ENCODE data around the gene YES1.

The YES1 gene

GRCh38 chr18:811892-812375 is at the start of gene YES1:
Gene YES1 (minus strand): TSS chr18:812242. CDS start chr18:756827, 55,415 bp downstream.
- no peaks in the 10 kb centered on the region for H3K27me3 ChIP-seq (ENCODE audit: insufficient read depth, low read length)
- H3K36me3 ChIP-seq (ENCODE audit: insufficient read depth, low read length): no peaks in the 10 kb centered on the region
- no peak within 1 kb of the TSS for H3K27ac ChIP-seq (ENCODE audit: low read depth, low read length, poor library complexity, severe bottlenecking)
- peak within 1 kb of the TSS; percentile 76 for H3K4me2 ChIP-seq (ENCODE audit: low read length)
- no peaks in the 10 kb centered on the region for H3F3A ChIP-seq (ENCODE audit: insufficient read depth, low read length)
- peak within 1 kb of the TSS; percentile 57 for H3K9ac ChIP-seq (ENCODE audit: low read length)
- H3K4me1 ChIP-seq (ENCODE audit: insufficient read depth, low read length, severe bottlenecking): peaks cover 13% of the 10 kb centered on the region
- peak within 1 kb of the TSS; percentile 71 for H3K4me3 ChIP-seq (ENCODE audit: low read depth, low read length, poor library complexity, severe bottlenecking)
- H3K79me2 ChIP-seq (ENCODE audit: insufficient read depth, low read length): no peaks in the 10 kb centered on the region
- no peak within 1 kb of the TSS for H2AFZ ChIP-seq (ENCODE audit: low read length)
- no peaks in the 10 kb centered on the region for H4K20me1 ChIP-seq (ENCODE audit: insufficient read depth, low read length)
- no peaks in the 10 kb centered on the region for H3K9me2 ChIP-seq (ENCODE audit: low read depth, low read length)
- TF ChIP-seq CTCF (IDR thresholded peaks at IDR 0.05; ENCODE audit: low read length): no peak
- TF ChIP-seq EZH2 (IDR thresholded peaks at IDR 0.05; ENCODE audit: borderline replicate concordance, low read length): no peak
- H3K9me3 ChIP-seq (ENCODE audit: low read length): no peaks in the 10 kb centered on the region

- Histone ChIP-seq H3K4me2 (ENCODE audit: low read length) (no peak overlapping the region), H3K36me3 (ENCODE audit: insufficient read depth, low read length) (no peaks in the 10 kb centered on the region), H3K27ac (ENCODE audit: low read depth, low read length, poor library complexity, severe bottlenecking) (no peak overlapping the region), H4K20me1 (ENCODE audit: insufficient read depth, low read length) (no peaks in the 10 kb centered on the region), H3K79me2 (ENCODE audit: insufficient read depth, low read length) (no peaks in the 10 kb centered on the region), H3K27me3 (ENCODE audit: insufficient read depth, low read length) (no peaks in the 10 kb centered on the region), H3F3A (ENCODE audit: insufficient read depth, low read length) (no peaks in the 10 kb centered on the region), H3K9ac (ENCODE audit: low read length) (no peak overlapping the region), H3K9me3 (ENCODE audit: low read length) (no peaks in the 10 kb centered on the region), H2AFZ (ENCODE audit: low read length) (no peak overlapping the region), H3K4me1 (ENCODE audit: insufficient read depth, low read length, severe bottlenecking) (no peaks in the 10 kb centered on the region), H3K4me3 (ENCODE audit: low read depth, low read length, poor library complexity, severe bottlenecking) (no peak overlapping the region), H3K9me2 (ENCODE audit: low read depth, low read length) (no peaks in the 10 kb centered on the region)
- TF ChIP-seq CTCF (IDR thresholded peaks at IDR 0.05; ENCODE audit: low read length) (no peak), EZH2 (IDR thresholded peaks at IDR 0.05; ENCODE audit: borderline replicate concordance, low read length) (no peak)
These were observed 45.9 kb upstream of the YES1 start for GRCh38 chr18:857986-858385.

- no peaks in the 10 kb centered on the region for H4K20me1 ChIP-seq (ENCODE audit: insufficient read depth, low read length)
- no peaks in the 10 kb centered on the region for H3K79me2 ChIP-seq (ENCODE audit: insufficient read depth, low read length)
- H3K4me3 ChIP-seq (ENCODE audit: low read depth, low read length, poor library complexity, severe bottlenecking): no peak overlapping the region
- no peaks in the 10 kb centered on the region for H3K4me1 ChIP-seq (ENCODE audit: insufficient read depth, low read length, severe bottlenecking)
- no peaks in the 10 kb centered on the region for H3K9me3 ChIP-seq (ENCODE audit: low read length)
- TF ChIP-seq EZH2 (IDR thresholded peaks at IDR 0.05; ENCODE audit: borderline replicate concordance, low read length): no peak
- TF ChIP-seq CTCF (IDR thresholded peaks at IDR 0.05; ENCODE audit: low read length): no peak
- H3K36me3 ChIP-seq (ENCODE audit: insufficient read depth, low read length): no peaks in the 10 kb centered on the region
- H3K27ac ChIP-seq (ENCODE audit: low read depth, low read length, poor library complexity, severe bottlenecking): no peak overlapping the region
- no peak overlapping the region for H2AFZ ChIP-seq (ENCODE audit: low read length)
- no peaks in the 10 kb centered on the region for H3K9me2 ChIP-seq (ENCODE audit: low read depth, low read length)
- no peaks in the 10 kb centered on the region for H3F3A ChIP-seq (ENCODE audit: insufficient read depth, low read length)
- H3K9ac ChIP-seq (ENCODE audit: low read length): no peak overlapping the region
- H3K27me3 ChIP-seq (ENCODE audit: insufficient read depth, low read length): no peaks in the 10 kb centered on the region
- no peak overlapping the region for H3K4me2 ChIP-seq (ENCODE audit: low read length)
These were observed 41.4 kb upstream of the YES1 start for GRCh38 chr18:853471-853870.
